SW480 (cell line): ENCODE results near the gene UVRAG.
"Not testable (repeated sequence)": the region's sequence is repeated elsewhere in the genome, so short reads cannot be mapped to it uniquely, and the experiment has no call there.

ENCODE experiments used
- DNase-seq: peaks from one replicate; pipeline ENCODE4 v3.0.0-alpha.2; 2016; ENCODE audit warnings: low spot score

Gene UVRAG

GRCh38 chr11:75879737-75880136, 64.7 kb downstream of the UVRAG start:
- no peak for DNase-seq

- not testable (repeated sequence) for DNase-seq
These were observed 65.3 kb downstream of the UVRAG start for GRCh38 chr11:75880343-75880742.

- DNase-seq, result no peak
These were observed 69.3 kb downstream of the UVRAG start for GRCh38 chr11:75884321-75884720.

- no peak for DNase-seq
These were observed 73.4 kb downstream of the UVRAG start for GRCh38 chr11:75888416-75888815.

- no peak for DNase-seq
These were observed 77.1 kb downstream of the UVRAG start for GRCh38 chr11:75891947-75892739.

GRCh38 chr11:75893251-75893650, 78.2 kb downstream of the UVRAG start:
- DNase-seq, result no peak

- DNase-seq, result no peak
These were observed 79.1 kb downstream of the UVRAG start for GRCh38 chr11:75894036-75894585.

GRCh38 chr11:75896843-75897419, 81.9 kb downstream of the UVRAG start:
- DNase-seq, result peak; percentile 50

- no peak for DNase-seq
These were observed 83.9 kb downstream of the UVRAG start for GRCh38 chr11:75898871-75899270.

GRCh38 chr11:75899806-75900205, 84.8 kb downstream of the UVRAG start:
- DNase-seq, result no peak

GRCh38 chr11:75900848-75901247, 85.8 kb downstream of the UVRAG start:
- no peak for DNase-seq

- no peak for DNase-seq
These were observed 87.6 kb downstream of the UVRAG start for GRCh38 chr11:75902631-75903030.

- no peak for DNase-seq
These were observed 88.3 kb downstream of the UVRAG start for GRCh38 chr11:75903276-75903675.

- DNase-seq, result no peak
These were observed 90.4 kb downstream of the UVRAG start for GRCh38 chr11:75905434-75905833.

GRCh38 chr11:75907906-75908527, 93.0 kb downstream of the UVRAG start:
- DNase-seq, result no peak

- no peak for DNase-seq
These were observed 95.6 kb downstream of the UVRAG start for GRCh38 chr11:75910426-75911145.

GRCh38 chr11:75911459-75911858, 96.4 kb downstream of the UVRAG start:
- DNase-seq, result no peak

GRCh38 chr11:75913984-75914383, 99.0 kb downstream of the UVRAG start:
- DNase-seq, result no peak

- no peak for DNase-seq
These were observed 101.9 kb downstream of the UVRAG start for GRCh38 chr11:75916882-75917281.

GRCh38 chr11:75918331-75918730, 103.3 kb downstream of the UVRAG start:
- DNase-seq, result no peak

- DNase-seq, result no peak
These were observed 104.5 kb downstream of the UVRAG start for GRCh38 chr11:75919525-75919924.

- DNase-seq, result no peak
These were observed 105.8 kb downstream of the UVRAG start for GRCh38 chr11:75920848-75921247.
